ENCODE data around the gene KRT40.

Gene KRT40

DNA sequence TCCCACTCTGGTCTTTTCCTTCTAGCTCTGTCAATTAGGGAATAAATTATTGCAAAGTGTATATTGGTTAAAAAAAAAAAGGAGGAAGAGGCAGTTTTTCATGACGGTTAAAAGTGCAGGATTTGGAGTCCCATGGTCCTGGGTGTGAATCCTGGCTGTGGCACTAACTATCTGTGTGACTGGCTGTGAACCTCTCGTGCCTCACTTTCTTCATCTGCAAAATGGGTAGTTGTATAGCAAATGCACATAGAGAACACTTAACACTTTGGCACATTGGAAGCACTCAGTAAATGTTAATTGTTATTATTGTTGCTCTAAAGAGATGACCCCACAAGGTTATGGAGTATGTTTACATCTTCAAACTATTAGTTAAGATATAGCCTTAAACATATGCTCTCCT, 36.2 kb downstream of the KRT40 start:
- no peaks in the 10 kb centered on the region for H3K9me3 ChIP-seq (ENCODE audit: control insufficient read depth, low read length)
- H3K14ac ChIP-seq (ENCODE audit: low read length in 2 of 2), result no peak overlapping the region
- H2AK5ac ChIP-seq (ENCODE audit: low read length, severe bottlenecking), result no peak overlapping the region
- H3K4me2 ChIP-seq (ENCODE audit: low read length, poor library complexity, severe bottlenecking), result no peak overlapping the region
- H3K18ac ChIP-seq (ENCODE audit: low read depth in 1 of 2, low read length in 2 of 2), result no peak overlapping the region
- no peak overlapping the region for H3K4me3 ChIP-seq (ENCODE audit: insufficient read depth in 1 of 2, low read depth in 1 of 2, low read length in 2 of 2)
- no peak overlapping the region for H2BK15ac ChIP-seq (ENCODE audit: low read depth, poor library complexity, severe bottlenecking)
- no peak overlapping the region for H3K9ac ChIP-seq (ENCODE audit: low read length)
- no peak overlapping the region for H2AFZ ChIP-seq (ENCODE audit: low read depth, low read length)
- no peaks in the 10 kb centered on the region for H3K79me1 ChIP-seq (replicated peaks; ENCODE audit: low read length, poor library complexity, severe bottlenecking)
- H4K91ac ChIP-seq (ENCODE audit: low read length), result no peak overlapping the region
- no peak overlapping the region for H2BK12ac ChIP-seq (ENCODE audit: low read length in 2 of 2)
- no peaks in the 10 kb centered on the region for H3K4me1 ChIP-seq (ENCODE audit: control insufficient read depth, insufficient read depth, low read depth, low read length)
- no peak overlapping the region for H3K4ac ChIP-seq (ENCODE audit: low read depth in 1 of 2, low read length in 2 of 2)
- no peaks in the 10 kb centered on the region for H3K27me3 ChIP-seq (ENCODE audit: control insufficient read depth in 1 of 2, insufficient read depth in 1 of 2, low read length in 2 of 2)
- H3K27ac ChIP-seq (ENCODE audit: low read length, poor library complexity, severe bottlenecking), result no peak overlapping the region
- H3K23ac ChIP-seq (ENCODE audit: low read length in 2 of 2), result no peak overlapping the region
- H4K8ac ChIP-seq (ENCODE audit: low read length), result no peak overlapping the region
- DNase-seq, result no peak
- WGBS, result 88% methylated on average over 1 of the region's 2 CpGs
- H3K36me3 ChIP-seq (ENCODE audit: control insufficient read depth in 1 of 2, insufficient read depth in 2 of 2, low read depth in 1 of 2, low read length in 2 of 2), result no peaks in the 10 kb centered on the region
- H2BK5ac ChIP-seq (ENCODE audit: low read depth, low read length, poor library complexity, severe bottlenecking), result no peak overlapping the region
- no peak overlapping the region for H2BK120ac ChIP-seq (ENCODE audit: low read depth, low read length)

- Histone ChIP-seq H3K36me3 (ENCODE audit: control insufficient read depth in 1 of 2, insufficient read depth in 2 of 2, low read depth in 1 of 2, low read length in 2 of 2) (no peaks in the 10 kb centered on the region), H4K91ac (ENCODE audit: low read length) (no peak overlapping the region), H2AK5ac (ENCODE audit: low read length, severe bottlenecking) (no peak overlapping the region), H3K18ac (ENCODE audit: low read depth in 1 of 2, low read length in 2 of 2) (no peak overlapping the region), H3K23ac (ENCODE audit: low read length in 2 of 2) (no peak overlapping the region), H3K9ac (ENCODE audit: low read length) (no peak overlapping the region), H3K4me1 (ENCODE audit: control insufficient read depth, insufficient read depth, low read depth, low read length) (no peaks in the 10 kb centered on the region), H3K4me2 (ENCODE audit: low read length, poor library complexity, severe bottlenecking) (no peak overlapping the region), H3K4me3 (ENCODE audit: insufficient read depth in 1 of 2, low read depth in 1 of 2, low read length in 2 of 2) (no peak overlapping the region), H2BK15ac (ENCODE audit: low read depth, poor library complexity, severe bottlenecking) (no peak overlapping the region), H3K14ac (ENCODE audit: low read length in 2 of 2) (no peak overlapping the region), H3K27ac (ENCODE audit: low read length, poor library complexity, severe bottlenecking) (no peak overlapping the region), H2BK120ac (ENCODE audit: low read depth, low read length) (no peak overlapping the region), H2AFZ (ENCODE audit: low read depth, low read length) (no peak overlapping the region), H3K9me3 (ENCODE audit: control insufficient read depth, low read length) (no peaks in the 10 kb centered on the region), H2BK12ac (ENCODE audit: low read length in 2 of 2) (no peak overlapping the region), H3K4ac (ENCODE audit: low read depth in 1 of 2, low read length in 2 of 2) (no peak overlapping the region), H2BK5ac (ENCODE audit: low read depth, low read length, poor library complexity, severe bottlenecking) (no peak overlapping the region), H4K8ac (ENCODE audit: low read length) (no peak overlapping the region), H3K27me3 (ENCODE audit: control insufficient read depth in 1 of 2, insufficient read depth in 1 of 2, low read length in 2 of 2) (no peaks in the 10 kb centered on the region), H3K79me1 (replicated peaks; ENCODE audit: low read length, poor library complexity, severe bottlenecking) (no peaks in the 10 kb centered on the region)
- DNase-seq, result no peak
- 89% methylated on average over 5 of the region's 6 CpGs for WGBS
Measured at GRCh38 chr17:40945414-40945813, 38.7 kb downstream of the KRT40 start.

- Histone ChIP-seq H2AK5ac (ENCODE audit: low read length, severe bottlenecking) (no peak overlapping the region), H3K4me3 (ENCODE audit: insufficient read depth in 1 of 2, low read depth in 1 of 2, low read length in 2 of 2) (no peak overlapping the region), H3K36me3 (ENCODE audit: control insufficient read depth in 1 of 2, insufficient read depth in 2 of 2, low read depth in 1 of 2, low read length in 2 of 2) (no peaks in the 10 kb centered on the region), H2BK5ac (ENCODE audit: low read depth, low read length, poor library complexity, severe bottlenecking) (no peak overlapping the region), H3K14ac (ENCODE audit: low read length in 2 of 2) (no peak overlapping the region), H3K9me3 (ENCODE audit: control insufficient read depth, low read length) (no peaks in the 10 kb centered on the region), H3K27me3 (ENCODE audit: control insufficient read depth in 1 of 2, insufficient read depth in 1 of 2, low read length in 2 of 2) (no peaks in the 10 kb centered on the region), H2BK15ac (ENCODE audit: low read depth, poor library complexity, severe bottlenecking) (no peak overlapping the region), H3K23ac (ENCODE audit: low read length in 2 of 2) (no peak overlapping the region), H2BK12ac (ENCODE audit: low read length in 2 of 2) (no peak overlapping the region), H3K4me2 (ENCODE audit: low read length, poor library complexity, severe bottlenecking) (no peak overlapping the region), H3K4me1 (ENCODE audit: control insufficient read depth, insufficient read depth, low read depth, low read length) (no peaks in the 10 kb centered on the region), H2BK120ac (ENCODE audit: low read depth, low read length) (no peak overlapping the region), H3K27ac (ENCODE audit: low read length, poor library complexity, severe bottlenecking) (no peak overlapping the region), H2AFZ (ENCODE audit: low read depth, low read length) (no peak overlapping the region), H3K4ac (ENCODE audit: low read depth in 1 of 2, low read length in 2 of 2) (no peak overlapping the region), H4K91ac (ENCODE audit: low read length) (no peak overlapping the region), H3K9ac (ENCODE audit: low read length) (no peak overlapping the region), H3K79me1 (replicated peaks; ENCODE audit: low read length, poor library complexity, severe bottlenecking) (no peaks in the 10 kb centered on the region), H4K8ac (ENCODE audit: low read length) (no peak overlapping the region), H3K18ac (ENCODE audit: low read depth in 1 of 2, low read length in 2 of 2) (no peak overlapping the region)
- no peak for DNase-seq
- WGBS, result no CpG with 5 or more reads among the region's 1 CpG
Measured at GRCh38 chr17:40944531-40944930, 39.6 kb downstream of the KRT40 start.

GRCh38 chr17:40942553-40942952, 41.6 kb downstream of the KRT40 start:
- no peak overlapping the region for H3K4ac ChIP-seq (ENCODE audit: low read depth in 1 of 2, low read length in 2 of 2)
- H3K23ac ChIP-seq (ENCODE audit: low read length in 2 of 2), result no peak overlapping the region
- H3K14ac ChIP-seq (ENCODE audit: low read length in 2 of 2), result no peak overlapping the region
- no peak overlapping the region for H3K27ac ChIP-seq (ENCODE audit: low read length, poor library complexity, severe bottlenecking)
- no peaks in the 10 kb centered on the region for H3K9me3 ChIP-seq (ENCODE audit: control insufficient read depth, low read length)
- DNase-seq, result no peak
- no peak overlapping the region for H3K4me3 ChIP-seq (ENCODE audit: insufficient read depth in 1 of 2, low read depth in 1 of 2, low read length in 2 of 2)
- H2AFZ ChIP-seq (ENCODE audit: low read depth, low read length), result no peak overlapping the region
- H3K4me2 ChIP-seq (ENCODE audit: low read length, poor library complexity, severe bottlenecking), result no peak overlapping the region
- no peaks in the 10 kb centered on the region for H3K4me1 ChIP-seq (ENCODE audit: control insufficient read depth, insufficient read depth, low read depth, low read length)
- H3K36me3 ChIP-seq (ENCODE audit: control insufficient read depth in 1 of 2, insufficient read depth in 2 of 2, low read depth in 1 of 2, low read length in 2 of 2), result no peaks in the 10 kb centered on the region
- H3K27me3 ChIP-seq (ENCODE audit: control insufficient read depth in 1 of 2, insufficient read depth in 1 of 2, low read length in 2 of 2), result no peaks in the 10 kb centered on the region
- WGBS, result 79% methylated on average over 3 of the region's 3 CpGs
- no peak overlapping the region for H3K18ac ChIP-seq (ENCODE audit: low read depth in 1 of 2, low read length in 2 of 2)
- no peak overlapping the region for H4K91ac ChIP-seq (ENCODE audit: low read length)
- H4K8ac ChIP-seq (ENCODE audit: low read length), result no peak overlapping the region
- no peak overlapping the region for H2BK15ac ChIP-seq (ENCODE audit: low read depth, poor library complexity, severe bottlenecking)
- H2AK5ac ChIP-seq (ENCODE audit: low read length, severe bottlenecking), result no peak overlapping the region
- H2BK120ac ChIP-seq (ENCODE audit: low read depth, low read length), result no peak overlapping the region
- no peak overlapping the region for H2BK5ac ChIP-seq (ENCODE audit: low read depth, low read length, poor library complexity, severe bottlenecking)
- no peak overlapping the region for H2BK12ac ChIP-seq (ENCODE audit: low read length in 2 of 2)
- no peaks in the 10 kb centered on the region for H3K79me1 ChIP-seq (replicated peaks; ENCODE audit: low read length, poor library complexity, severe bottlenecking)
- H3K9ac ChIP-seq (ENCODE audit: low read length), result no peak overlapping the region
